NCI-H187 (cell line): ENCODE data around the gene CBARP.

ENCODE experiments used
- DNase-seq, 2 experiments: peaks; one replicate each; lab custom pipeline; 2025; lab: John Stamatoyannopoulos, UW

The CBARP gene

GRCh38 chr19:1227304-1228054, 10.3 kb downstream of the CBARP start:
- DNase-seq, result no peak

- no peak for DNase-seq
Observed at GRCh38 chr19:1226522-1227303, 11.1 kb downstream of the CBARP start.

- DNase-seq, result no peak
Observed at GRCh38 chr19:1226227-1226518, 11.6 kb downstream of the CBARP start.

- no peak for DNase-seq
Observed at GRCh38 chr19:1225440-1226226, 12.2 kb downstream of the CBARP start.

GRCh38 chr19:1224847-1225246, 13.0 kb downstream of the CBARP start:
- no peak for DNase-seq

- DNase-seq, result no peak
Observed at GRCh38 chr19:1224047-1224825, 13.6 kb downstream of the CBARP start.

GRCh38 chr19:1223018-1223855, 14.6 kb downstream of the CBARP start:
- no peak for DNase-seq

GRCh38 chr19:1222394-1222793, 15.4 kb downstream of the CBARP start:
- no peak for DNase-seq

GRCh38 chr19:1221904-1222255, 15.9 kb downstream of the CBARP start:
- DNase-seq, result no peak

- no peak for DNase-seq
Observed at GRCh38 chr19:1220976-1221903, 16.6 kb downstream of the CBARP start.

GRCh38 chr19:1220477-1220930, 17.3 kb downstream of the CBARP start:
- no peak for DNase-seq

- no peak for DNase-seq
Observed at GRCh38 chr19:1219786-1220476, 17.9 kb downstream of the CBARP start.

GRCh38 chr19:1218751-1219567, 18.8 kb downstream of the CBARP start:
- DNase-seq, result no peak

- DNase-seq, result no peak
Observed at GRCh38 chr19:1217366-1217765, 20.4 kb downstream of the CBARP start.

- no peak for DNase-seq
Observed at GRCh38 chr19:1216756-1217155, 21.0 kb downstream of the CBARP start.

- no peak for DNase-seq
Observed at GRCh38 chr19:1214862-1215731, 22.7 kb downstream of the CBARP start.

- no peak for DNase-seq
Observed at GRCh38 chr19:1214299-1214861, 23.4 kb downstream of the CBARP start.
